Endothelial cell of umbilical vein (primary cell): ENCODE measurements around the gene DNAAF2. TPM values are rescaled to one million over a fixed set of nuclear protein-coding genes. Genes with fewer than 3 reads are reported as not detected.
A peak's percentile ranks its signal among the peaks of the same experiment; 100 is the strongest.

Experiments used
- BruUV-seq: library from RNA; stranded (reverse); fragments of 400-500 nt; replicated peaks from 2 replicates; lab custom pipeline; 2021; lab: Mats Ljungman, UMichigan
- CTCF ChIA-PET: fragments of 300-600, 350-600 bp; sonication (Branson Sonifier 250); formaldehyde crosslinking; loops from one replicate; lab custom pipeline; 2021; ENCODE audit warnings: antibody characterized with exemption, inconsistent platforms; lab: Charles Lee
- POLR2A ChIA-PET: fragments of 300-600, 350-600 bp; sonication (Branson Sonifier 250); formaldehyde crosslinking; loops from one replicate; lab custom pipeline; 2021; ENCODE audit warnings: antibody characterized with exemption, inconsistent platforms; lab: Charles Lee
- DNase-seq: peaks from one replicate; pipeline ENCODE4 v3.0.0-alpha.2; 2011; ENCODE audit warnings: low read depth, low spot score
- FAIRE-seq: peaks from 2 replicates; lab custom pipeline; 2011; peaks lifted over from hg19 to GRCh38; lab: Jason Lieb, UNC
- H2AFZ ChIP-seq: 2 replicates; pipeline ENCODE4 v1.6.0; 2012; ENCODE audit warnings: low read depth, low read length, control low read depth, inconsistent platforms
- H3K27ac ChIP-seq: 2 replicates; pipeline ENCODE4 v1.5.1; 2011; ENCODE audit warnings: low read depth, mild to moderate bottlenecking, control low read depth, low read length, moderate library complexity; ENCODE audit not compliant: insufficient read depth
- H3K27me3 ChIP-seq, 2 experiments: 2 replicates each; pipeline versions ENCODE4 v1.6.0 to v1.6.1; 2011; ENCODE audit warnings: low read length in 2 of 2, mixed read lengths in 1 of 2; ENCODE audit not compliant: control insufficient read depth in 2 of 2, insufficient read depth in 2 of 2
- H3K36me3 ChIP-seq, 2 experiments: 2 replicates in 1 of 2; 3 replicates in 1 of 2; pipeline ENCODE4 v1.5.1; 2011; ENCODE audit warnings: low read length in 2 of 2, mild to moderate bottlenecking in 1 of 2, moderate library complexity in 1 of 2; ENCODE audit not compliant: control insufficient read depth in 2 of 2, insufficient read depth in 2 of 2; ENCODE audit errors: extremely low read depth in 1 of 2
- H3K4me1 ChIP-seq: 3 replicates; pipeline ENCODE4 v1.5.1; 2011; ENCODE audit warnings: mild to moderate bottlenecking, low read length; ENCODE audit not compliant: control insufficient read depth, insufficient read depth; ENCODE audit errors: extremely low read depth
- H3K4me2 ChIP-seq: 2 replicates; pipeline ENCODE4 v1.6.1; 2011; ENCODE audit warnings: low read length, control low read depth, mixed read lengths; ENCODE audit not compliant: insufficient read depth
- H3K4me3 ChIP-seq, 3 experiments: fragments of 200-600 bp in 1 of 3; sonication (generic), shearing (Covaris generic) in 1 of 3; replicated peaks in 1 of 3; 2 replicates each; pipeline ENCODE4 v1.5.1; 2011 to 2016; ENCODE audit warnings: control low read depth in 3 of 3, low read length in 3 of 3, mild to moderate bottlenecking in 2 of 3, inconsistent platforms in 1 of 3, low read depth in 1 of 3, moderate library complexity in 1 of 3; ENCODE audit not compliant: insufficient read depth in 1 of 3
- H3K79me2 ChIP-seq: 2 replicates; pipeline ENCODE4 v1.6.0; 2012; ENCODE audit warnings: low read length, inconsistent platforms; ENCODE audit not compliant: control insufficient read depth, insufficient read depth
- H3K9ac ChIP-seq: replicated peaks from 2 replicates; pipeline ENCODE3; 2011; ENCODE audit warnings: low read length, control low read depth; ENCODE audit not compliant: insufficient read depth; ENCODE audit errors: extremely low read depth
- H3K9me1 ChIP-seq: replicated peaks from 3 replicates; pipeline ENCODE4 v1.6.0; 2011; ENCODE audit warnings: mild to moderate bottlenecking, low read length; ENCODE audit not compliant: control insufficient read depth, insufficient read depth; ENCODE audit errors: extremely low read depth
- H3K9me3 ChIP-seq: replicated peaks from 2 replicates; pipeline ENCODE4 v1.5.1; 2012; ENCODE audit warnings: low read length, inconsistent platforms; ENCODE audit not compliant: control insufficient read depth, insufficient read depth
- H4K20me1 ChIP-seq: replicated peaks from 2 replicates; pipeline ENCODE3; 2011; ENCODE audit warnings: mild to moderate bottlenecking, low read length; ENCODE audit not compliant: control insufficient read depth, insufficient read depth; ENCODE audit errors: extremely low read depth
- CTCF ChIP-seq, 2 donors: IDR thresholded peaks; 1 replicate in 1 of 2; 2 replicates in 1 of 2; pipeline ENCODE4 v1.5.1; 2011; ENCODE audit warnings: low read length in 2 of 2, mild to moderate bottlenecking in 2 of 2, moderate library complexity in 2 of 2, control low read depth in 1 of 2, inconsistent platforms in 1 of 2, low read depth in 1 of 2; ENCODE audit not compliant: insufficient read depth in 1 of 2; ENCODE audit errors: extremely low read depth in 1 of 2
- EZH2 ChIP-seq: IDR thresholded peaks from 2 replicates; pipeline ENCODE4 v1.6.1; 2012; ENCODE audit warnings: borderline replicate concordance, low read depth, mild to moderate bottlenecking, moderate library complexity, low read length, inconsistent platforms; ENCODE audit not compliant: severe bottlenecking
- FOS ChIP-seq: IDR thresholded peaks from 2 replicates; pipeline ENCODE4 v1.6.1; 2011; ENCODE audit warnings: mild to moderate bottlenecking, low read length, moderate library complexity, borderline replicate concordance; ENCODE audit not compliant: insufficient read depth
- GATA2 ChIP-seq: IDR thresholded peaks from 2 replicates; pipeline ENCODE4 v1.7.0; 2011; ENCODE audit warnings: low read depth, mild to moderate bottlenecking, moderate library complexity, mixed read lengths, low read length; ENCODE audit not compliant: insufficient read length, insufficient read depth
- JUN ChIP-seq: IDR thresholded peaks from 2 replicates; pipeline ENCODE4 v1.6.1; 2011; ENCODE audit warnings: borderline replicate concordance, low read depth; ENCODE audit not compliant: insufficient read length, insufficient read depth
- MAX ChIP-seq: IDR thresholded peaks from 2 replicates; pipeline ENCODE4 v1.6.1; 2011; ENCODE audit not compliant: insufficient read depth, insufficient read length
- MYC ChIP-seq: IDR thresholded peaks from one replicate; pipeline ENCODE4 v1.6.1; 2011; ENCODE audit warnings: mild to moderate bottlenecking, low read depth, low read length
- POLR2A ChIP-seq: IDR thresholded peaks from 2 replicates; pipeline ENCODE4 v1.6.1; 2012; ENCODE audit warnings: low read depth, mild to moderate bottlenecking, control low read depth, low read length
- POLR2AphosphoS5 ChIP-seq: IDR thresholded peaks from 2 replicates; pipeline ENCODE4 v1.6.1; 2012; ENCODE audit warnings: low read depth, mild to moderate bottlenecking, control low read depth, low read length, moderate library complexity; ENCODE audit not compliant: insufficient read depth
- dilution Hi-C: fragments of 300-500 bp; cut with MboI; formaldehyde crosslinking; loops from one replicate; pipeline ENCODE4 v1.15.0; 2019; ENCODE audit warnings: low sequenced_read_pairs; ENCODE audit not compliant: extremely low pct_ligation_motif_present
- intact Hi-C: fragments of 100-400 bp; cut with micrococcal nuclease; formaldehyde crosslinking; loops from one replicate; pipeline ENCODE4 v1.10.0; 2022
- polyA plus RNA-seq, 4 experiments: library from polyadenylated mRNA; depleted of rRNA in 3 of 4; stranded (reverse) in 3 of 4; unstranded in 1 of 4; fragments of >200 nt; gene quantifications; 2 replicates each; pipeline versions ENCODE4 v1.2.1 to v1.2.3, GENCODE V29; 2011 to 2012; ENCODE audit warnings: missing spikeins in 1 of 4
- total RNA-seq: library from RNA; stranded (reverse); gene quantifications from 2 replicates; pipeline ENCODE4 v1.2.3, GENCODE V29; 2021

DNAAF2 gene
- total and polyA plus RNA-seq, 2 donors (not counting 3 experiments of a cell fraction or from before 2014, with no cell fraction given) = 3.0 to 5.7 TPM

- peak; percentile 68 for FAIRE-seq
- H3K9me1 ChIP-seq = no peaks in the 10 kb centered on the region
- dilution Hi-C loops = no loop called here
Observed at GRCh38 chr14:49633640-49634546, 1.2 kb downstream of the DNAAF2 start.

More at GRCh38 chr14:49633640-49634546, 1.2 kb downstream of the DNAAF2 start:
- TF ChIP-seq POLR2A (peak; percentile 55), JUN (no peak), FOS (no peak), EZH2 (no peak), POLR2AphosphoS5 (peak; percentile 83), MAX (peak; percentile 94), CTCF (IDR thresholded peaks at IDR 0.05; ENCODE audit: extremely low read depth in 1 of 2, insufficient read depth in 1 of 2, low read depth in 1 of 2, low read length in 2 of 2) (peak; percentile 81 to 91), GATA2 (no peak), MYC (peak; percentile 52)
- Histone ChIP-seq H3K4me3 (peak overlapping the region; percentile 79 to 98 (median 96)), H3K4me2 (peak overlapping the region; percentile 97), H3K36me3 (peaks cover 0 to 8% of the 10 kb centered on the region in 2 experiments), H3K4me1 (peaks cover 16% of the 10 kb centered on the region), H3K9me3 (no peaks in the 10 kb centered on the region), H3K9ac (peak overlapping the region; percentile 88), H4K20me1 (peaks cover 2% of the 10 kb centered on the region), H3K27me3 (no peaks in the 10 kb centered on the region), H3K27ac (peak overlapping the region; percentile 90), H3K79me2 (peaks cover 72% of the 10 kb centered on the region), H2AFZ (peak overlapping the region; percentile 53)
- intact Hi-C loops = loop anchor here (1.0 to 5.0 kb wide), 8 partner anchors 14 to 218 kb away; partner anchors contain the start of genes KLHDC1, KLHDC2, MGAT2 and NEMF
- CTCF ChIA-PET = interaction anchor here (0.6 to 3.7 kb wide), 30 partner anchors 9 to 233 kb away, joined by 3 to 80 read pairs (median 5); partner anchors contain the start of genes KLHDC1, KLHDC2, LRR1 and MGAT2
- no TSS peak for BruUV-seq
- DNase-seq = peak; percentile 96
- POLR2A ChIA-PET = interaction anchor here (1.0 to 1.8 kb wide), 4 partner anchors 10 to 134 kb away, joined by 3 to 12 read pairs (median 10); partner anchors contain the start of genes KLHDC2, LRR1, MGAT2 and RPL36AL
